ENCODE data around the gene NFAT5. TPM values are rescaled to one million over a fixed set of nuclear protein-coding genes. Genes with fewer than 3 reads are reported as not detected.

Gene NFAT5
- total RNA-seq, 2 donors from 2014 or later = 18.4 to 30.2 TPM

DNA sequence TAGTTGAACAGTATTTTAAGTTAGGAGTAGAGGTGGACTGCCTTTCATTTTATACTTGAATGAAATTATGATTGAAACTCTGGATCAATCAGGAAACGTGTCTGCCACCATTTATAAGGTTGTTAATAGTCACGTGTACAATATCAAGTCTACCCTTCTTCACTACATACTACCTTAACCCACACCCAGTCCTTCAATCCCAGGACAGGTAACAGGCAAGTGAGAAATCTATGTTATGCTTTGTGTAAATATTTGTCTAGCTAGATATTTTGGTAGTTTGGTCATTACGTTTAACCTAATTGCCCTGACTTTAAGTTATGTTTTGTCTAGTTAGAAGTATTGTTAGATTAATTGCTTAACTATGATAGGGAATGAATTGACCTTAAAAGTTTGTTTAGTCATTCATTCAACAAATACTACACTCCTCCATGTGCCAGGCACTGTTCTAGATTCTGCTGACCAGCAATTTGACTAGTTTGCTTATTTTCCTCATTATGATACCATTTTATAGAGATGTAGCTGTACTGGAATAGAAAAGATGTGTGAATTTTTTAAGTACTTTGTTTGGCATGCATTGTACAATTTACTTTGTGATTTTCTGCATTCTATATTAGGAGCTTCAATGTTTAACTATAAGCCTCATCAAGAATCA lies 88.6 kb downstream of the NFAT5 start:
- no peak overlapping the region for H3K4me3 ChIP-seq
- intact Hi-C loops (cut with DNase I) = no loop called here
- no peaks in the 10 kb centered on the region for H3K4me1 ChIP-seq
- no peak for DNase-seq
- H3K27me3 ChIP-seq = no peaks in the 10 kb centered on the region
- H3K9ac ChIP-seq (ENCODE audit: low read depth in 2 of 2, low read length in 2 of 2) = no peak overlapping the region
- H3K27ac ChIP-seq = no peak overlapping the region
- TF ChIP-seq, protein P1, sequence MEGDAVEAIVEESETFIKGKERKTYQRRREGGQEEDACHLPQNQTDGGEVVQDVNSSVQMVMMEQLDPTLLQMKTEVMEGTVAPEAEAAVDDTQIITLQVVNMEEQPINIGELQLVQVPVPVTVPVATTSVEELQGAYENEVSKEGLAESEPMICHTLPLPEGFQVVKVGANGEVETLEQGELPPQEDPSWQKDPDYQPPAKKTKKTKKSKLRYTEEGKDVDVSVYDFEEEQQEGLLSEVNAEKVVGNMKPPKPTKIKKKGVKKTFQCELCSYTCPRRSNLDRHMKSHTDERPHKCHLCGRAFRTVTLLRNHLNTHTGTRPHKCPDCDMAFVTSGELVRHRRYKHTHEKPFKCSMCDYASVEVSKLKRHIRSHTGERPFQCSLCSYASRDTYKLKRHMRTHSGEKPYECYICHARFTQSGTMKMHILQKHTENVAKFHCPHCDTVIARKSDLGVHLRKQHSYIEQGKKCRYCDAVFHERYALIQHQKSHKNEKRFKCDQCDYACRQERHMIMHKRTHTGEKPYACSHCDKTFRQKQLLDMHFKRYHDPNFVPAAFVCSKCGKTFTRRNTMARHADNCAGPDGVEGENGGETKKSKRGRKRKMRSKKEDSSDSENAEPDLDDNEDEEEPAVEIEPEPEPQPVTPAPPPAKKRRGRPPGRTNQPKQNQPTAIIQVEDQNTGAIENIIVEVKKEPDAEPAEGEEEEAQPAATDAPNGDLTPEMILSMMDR (IDR thresholded peaks at IDR 0.05) = no peak
- peaks cover 19% of the 10 kb centered on the region for H3K36me3 ChIP-seq
- no peaks in the 10 kb centered on the region for H3K9me3 ChIP-seq

DNA sequence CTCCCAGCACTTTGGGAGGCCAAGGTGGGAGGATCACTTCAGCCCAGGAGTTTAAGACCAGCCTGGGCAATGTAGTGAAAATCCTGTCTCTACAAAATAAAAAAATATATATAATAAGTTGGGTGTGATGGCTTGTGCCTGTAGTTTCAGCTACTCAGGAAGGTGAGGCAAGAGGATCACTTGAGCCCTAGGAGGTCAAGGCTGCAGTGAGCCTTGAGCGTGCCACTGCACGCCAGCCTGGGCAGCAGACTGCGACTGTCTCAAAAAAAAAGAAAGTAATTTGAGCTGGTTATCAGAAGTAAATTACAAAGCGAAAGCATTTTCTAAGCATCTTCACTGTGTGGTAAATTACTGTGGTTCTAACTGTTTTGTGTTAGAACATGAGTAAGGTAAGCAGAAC lies 94.4 kb downstream of the NFAT5 start:
- Histone ChIP-seq H3K27me3 (no peaks in the 10 kb centered on the region), H3K4me1 (no peaks in the 10 kb centered on the region), H3K27ac (no peak overlapping the region), H3K9ac (ENCODE audit: low read depth in 2 of 2, low read length in 2 of 2) (no peak overlapping the region), H3K36me3 (peaks cover 11% of the 10 kb centered on the region), H3K4me3 (no peak overlapping the region), H3K9me3 (no peaks in the 10 kb centered on the region)
- intact Hi-C loops (cut with DNase I) = no loop called here
- no peak for DNase-seq
- TF ChIP-seq, protein P1 (IDR thresholded peaks at IDR 0.05) = no peak

DNA sequence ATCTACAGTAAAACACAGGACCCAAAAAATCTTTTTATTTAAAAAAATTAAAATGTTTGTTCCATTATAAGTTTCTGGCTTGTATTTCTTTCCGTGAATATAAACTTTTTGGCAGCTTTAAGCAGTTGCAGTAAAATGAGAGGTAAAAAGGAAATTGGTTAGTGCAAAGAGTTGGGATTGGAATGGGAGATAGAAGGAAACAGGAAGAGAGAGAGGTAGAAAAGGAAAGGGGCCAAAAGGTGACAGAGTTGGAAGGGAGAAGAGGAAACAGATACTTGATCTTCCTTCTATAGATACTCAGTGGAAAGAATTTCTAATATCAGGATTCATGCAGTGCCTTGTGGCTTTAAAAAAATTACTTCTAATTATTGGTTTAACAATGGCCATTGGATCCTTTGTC lies 97.1 kb downstream of the NFAT5 start:
- Histone ChIP-seq H3K27ac (no peak overlapping the region), H3K9ac (ENCODE audit: low read depth in 2 of 2, low read length in 2 of 2) (no peak overlapping the region), H3K4me1 (no peaks in the 10 kb centered on the region), H3K4me3 (no peak overlapping the region), H3K27me3 (no peaks in the 10 kb centered on the region), H3K9me3 (no peaks in the 10 kb centered on the region), H3K36me3 (no peaks in the 10 kb centered on the region)
- no peak for DNase-seq
- TF ChIP-seq, protein P1 (IDR thresholded peaks at IDR 0.05) = no peak
- intact Hi-C loops (cut with DNase I) = no loop called here

DNA sequence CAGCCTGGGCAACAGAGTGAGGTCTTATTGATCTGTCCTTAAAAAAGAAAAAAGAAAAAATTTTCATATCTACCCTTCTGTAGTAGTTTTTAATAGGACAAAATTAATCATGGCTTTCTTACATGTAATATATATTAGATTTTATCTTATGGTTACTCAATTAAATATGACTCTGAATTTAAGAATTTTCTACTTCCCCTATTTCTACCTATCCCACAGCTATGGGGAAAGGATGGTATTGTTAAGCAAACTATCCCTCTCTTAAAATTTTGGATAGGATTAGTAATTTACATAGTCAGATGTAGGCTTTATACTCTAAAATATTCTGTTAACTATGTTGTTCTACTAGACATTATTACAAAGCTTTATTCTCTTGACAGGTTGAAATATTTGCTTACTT lies 98.1 kb downstream of the NFAT5 start:
- Histone ChIP-seq H3K27ac (no peak overlapping the region), H3K27me3 (no peaks in the 10 kb centered on the region), H3K9me3 (no peaks in the 10 kb centered on the region), H3K4me1 (no peaks in the 10 kb centered on the region), H3K9ac (ENCODE audit: low read depth in 2 of 2, low read length in 2 of 2) (no peak overlapping the region), H3K4me3 (no peak overlapping the region), H3K36me3 (no peaks in the 10 kb centered on the region)
- no peak for DNase-seq
- TF ChIP-seq, protein P1 (IDR thresholded peaks at IDR 0.05) = no peak
- intact Hi-C loops (cut with DNase I) = no loop called here

DNA sequence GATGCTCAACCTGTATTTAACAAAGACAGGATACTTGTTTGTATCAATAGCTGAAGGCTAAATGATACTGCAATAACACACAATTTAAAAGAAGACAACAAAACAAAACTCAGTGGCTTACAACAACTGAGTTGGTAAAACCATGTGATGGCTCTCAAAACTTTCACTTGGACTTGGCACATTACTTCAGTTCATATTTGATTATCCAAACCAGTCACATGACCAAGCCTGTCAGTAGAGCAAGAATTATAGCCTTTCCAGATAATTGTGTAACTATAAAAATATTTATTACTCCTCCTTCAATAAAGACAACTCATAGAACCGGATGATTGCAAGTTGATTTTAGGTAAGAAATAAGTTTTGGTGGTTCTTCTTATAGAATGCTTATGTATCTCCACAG lies 103.8 kb downstream of the NFAT5 start:
- no peaks in the 10 kb centered on the region for H3K36me3 ChIP-seq
- no peak overlapping the region for H3K9ac ChIP-seq (ENCODE audit: low read depth in 2 of 2, low read length in 2 of 2)
- no peak for DNase-seq
- no peak overlapping the region for H3K27ac ChIP-seq
- H3K4me1 ChIP-seq = no peaks in the 10 kb centered on the region
- H3K9me3 ChIP-seq = no peaks in the 10 kb centered on the region
- intact Hi-C loops (cut with DNase I) = no loop called here
- TF ChIP-seq, protein P1 (IDR thresholded peaks at IDR 0.05) = no peak
- H3K4me3 ChIP-seq = no peak overlapping the region
- H3K27me3 ChIP-seq = no peaks in the 10 kb centered on the region

All from colonic mucosa (tissue), 4 donors.